K562 (cell line): ENCODE results near the gene FAM136A. TPM values are rescaled to one million over a fixed set of nuclear protein-coding genes. Genes with fewer than 3 reads are reported as not detected.

ENCODE experiments used
- GABPB2 ChIP-seq: fragments of 250-450 bp; sonication (Bioruptor Pico); conservative IDR thresholded peaks from 2 replicates; pipeline ENCODE4 v1.5.1; 2021; ENCODE audit warnings: mild to moderate bottlenecking
- HNRNPUL1 ChIP-seq: fragments of 200-400 bp; formaldehyde crosslinking; IDR thresholded peaks from 2 replicates; pipeline ENCODE4 v1.6.1; 2017; ENCODE audit warnings: low read length
- MTA1 ChIP-seq: fragments of 450-650 bp; IDR thresholded peaks from 2 replicates; pipeline ENCODE4 v1.6.1; 2017; ENCODE audit warnings: borderline replicate concordance
- MTF1 ChIP-seq: fragments of 250-450 bp; sonication (Bioruptor Pico); IDR thresholded peaks from 2 replicates; pipeline ENCODE4 v1.9.0; 2021; ENCODE audit warnings: moderate library complexity, mild to moderate bottlenecking, inconsistent platforms, borderline replicate concordance
- MYBL2 ChIP-seq, 2 experiments: fragments of 450-650 bp in 1 of 2; sonication (generic) in 1 of 2; formaldehyde crosslinking in 1 of 2; IDR thresholded peaks; 2 replicates each; pipeline versions ENCODE4 v1.6.1 to v1.8.1; 2017 to 2022; ENCODE audit warnings: borderline replicate concordance in 1 of 2, inconsistent platforms in 1 of 2, low read depth in 1 of 2, mild to moderate bottlenecking in 1 of 2, missing genetic modification reagents in 1 of 2, moderate library complexity in 1 of 2
- NCOA4 ChIP-seq: fragments of 450-650 bp; IDR thresholded peaks from 2 replicates; pipeline ENCODE4 v1.6.1; 2018; ENCODE audit warnings: mild to moderate bottlenecking; ENCODE audit not compliant: partially characterized antibody
- PCBP1 ChIP-seq: fragments of 200-400 bp; formaldehyde crosslinking; IDR thresholded peaks from 2 replicates; pipeline ENCODE4 v1.6.1; 2018; ENCODE audit warnings: mild to moderate bottlenecking, low read depth, low read length; ENCODE audit not compliant: poor library complexity, severe bottlenecking
- PURB ChIP-seq: sonication (generic); formaldehyde crosslinking; IDR thresholded peaks from 2 replicates; pipeline ENCODE4 v1.9.0; 2021; ENCODE audit warnings: low read depth, mild to moderate bottlenecking, missing genetic modification reagents
- RFX7 ChIP-seq: fragments of 250-450 bp; sonication (Bioruptor Pico); IDR thresholded peaks from 2 replicates; pipeline ENCODE4 v1.5.1; 2021; ENCODE audit warnings: mild to moderate bottlenecking
- SIRT6 ChIP-seq: IDR thresholded peaks from one replicate; pipeline ENCODE4 v1.6.1; 2012; ENCODE audit warnings: low read depth, mild to moderate bottlenecking, control low read depth, inconsistent platforms, low read length, moderate library complexity
- SMARCA4 ChIP-seq: fragments of 450-650 bp; IDR thresholded peaks from 2 replicates; pipeline ENCODE4 v1.6.1; 2016
- ZNF165 ChIP-seq: fragments of 250-450 bp; sonication (Bioruptor Pico); IDR thresholded peaks from 2 replicates; pipeline ENCODE4 v1.4.0; 2020; ENCODE audit warnings: borderline replicate concordance
- ZNF436 ChIP-seq: fragments of 250-450, 450-650 bp; sonication (Bioruptor Pico); formaldehyde crosslinking; IDR thresholded peaks from 2 replicates; pipeline ENCODE4 v1.7.0; 2020; ENCODE audit warnings: mild to moderate bottlenecking
- ZNF668 ChIP-seq: fragments of 250-450 bp; sonication (Bioruptor Pico); IDR thresholded peaks from 2 replicates; pipeline ENCODE4 v1.8.0; 2022; ENCODE audit warnings: mild to moderate bottlenecking, inconsistent platforms
- polyA plus RNA-seq, 8 experiments: library from polyadenylated mRNA; depleted of rRNA in 4 of 8; stranded (reverse) in 5 of 8; unstranded in 3 of 8; fragments of >200 nt; fragmentation: Nextera tagmentation in 2 of 8; fragmentation: Illumina TruSeq in 1 of 8; extraction: Ambion mirVana in 2 of 8; extraction: Trizol in 1 of 8; gene quantifications; 2 replicates each; pipeline versions ENCODE4 v1.2.1 to v1.2.3, GENCODE V29; 2011 to 2014; ENCODE audit warnings: inconsistent platforms in 1 of 8, missing spikeins in 1 of 8
- total RNA-seq, 7 experiments: library from RNA; depleted of rRNA in 6 of 7; stranded (reverse); fragments of >200 nt in 6 of 7; fragmentation: Illumina TruSeq in 2 of 7; extraction: Trizol in 2 of 7; gene quantifications; 2 replicates each; pipeline versions ENCODE4 v1.2.1 to v1.2.3, GENCODE V29; 2011 to 2021; ENCODE audit warnings: low replicate concordance in 1 of 7
- TF ChIP-seq, protein P1 (sequence below): sonication (generic); formaldehyde crosslinking; IDR thresholded peaks from 2 replicates; pipeline ENCODE4 v1.8.0; 2023; ENCODE audit warnings: missing genetic modification reagents, mild to moderate bottlenecking, borderline replicate concordance
- TF ChIP-seq, protein P2 (sequence below): fragments of 450-650 bp; formaldehyde crosslinking; conservative IDR thresholded peaks from 2 replicates; pipeline ENCODE4 v1.4.0; 2022; ENCODE audit warnings: mild to moderate bottlenecking, missing genetic modification characterization
- TF ChIP-seq, protein P3 (sequence below): fragments of 250-450 bp; sonication (Bioruptor Pico); IDR thresholded peaks from 2 replicates; pipeline ENCODE4 v1.4.0; 2020; ENCODE audit warnings: mild to moderate bottlenecking, moderate library complexity, borderline replicate concordance
- TF ChIP-seq, protein P4 (sequence below): sonication (generic); formaldehyde crosslinking; IDR thresholded peaks from 2 replicates; pipeline ENCODE4 v1.8.0; 2022; ENCODE audit warnings: mild to moderate bottlenecking, missing genetic modification reagents

Gene FAM136A
- total and polyA plus RNA-seq, 9 of the 15 experiments (the other 6 are each of a cell fraction or from before 2014, with no cell fraction given): 89.0 to 151 (median 104) TPM

DNA sequence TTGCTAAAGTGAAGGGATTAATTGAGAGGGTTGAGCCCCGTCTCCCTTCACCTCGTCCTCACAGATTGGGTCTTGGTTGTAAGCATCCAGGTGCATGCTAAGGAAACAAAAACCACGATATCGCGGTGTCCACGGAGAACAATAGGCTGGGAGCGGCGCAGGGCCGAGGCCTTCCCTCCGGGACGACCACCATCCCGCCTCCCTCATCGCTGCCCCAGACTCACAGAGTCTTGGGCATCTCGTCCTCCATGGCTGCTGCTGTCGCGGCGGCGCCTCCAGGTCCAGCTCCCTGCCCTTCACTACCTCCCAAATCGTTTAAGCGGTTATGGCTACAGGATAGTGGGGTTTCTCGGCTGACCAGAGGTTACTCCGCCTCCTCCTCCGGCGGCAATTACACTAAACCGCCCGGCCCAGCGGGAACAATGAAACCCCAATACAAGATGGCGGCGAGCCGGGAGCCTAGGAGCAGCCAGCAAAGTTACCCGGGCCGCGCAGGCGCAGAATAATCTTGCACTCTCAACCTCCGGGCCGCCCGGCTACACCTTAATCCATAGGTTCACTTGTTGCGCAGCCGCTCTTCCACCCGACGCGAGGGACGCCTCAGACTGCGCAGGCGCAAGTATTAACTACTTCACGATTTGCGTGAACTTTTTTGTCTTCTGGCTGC, 53.6 kb downstream of the FAM136A start, which contains the start of gene TIA1 (continued):
- TF ChIP-seq, protein P1, sequence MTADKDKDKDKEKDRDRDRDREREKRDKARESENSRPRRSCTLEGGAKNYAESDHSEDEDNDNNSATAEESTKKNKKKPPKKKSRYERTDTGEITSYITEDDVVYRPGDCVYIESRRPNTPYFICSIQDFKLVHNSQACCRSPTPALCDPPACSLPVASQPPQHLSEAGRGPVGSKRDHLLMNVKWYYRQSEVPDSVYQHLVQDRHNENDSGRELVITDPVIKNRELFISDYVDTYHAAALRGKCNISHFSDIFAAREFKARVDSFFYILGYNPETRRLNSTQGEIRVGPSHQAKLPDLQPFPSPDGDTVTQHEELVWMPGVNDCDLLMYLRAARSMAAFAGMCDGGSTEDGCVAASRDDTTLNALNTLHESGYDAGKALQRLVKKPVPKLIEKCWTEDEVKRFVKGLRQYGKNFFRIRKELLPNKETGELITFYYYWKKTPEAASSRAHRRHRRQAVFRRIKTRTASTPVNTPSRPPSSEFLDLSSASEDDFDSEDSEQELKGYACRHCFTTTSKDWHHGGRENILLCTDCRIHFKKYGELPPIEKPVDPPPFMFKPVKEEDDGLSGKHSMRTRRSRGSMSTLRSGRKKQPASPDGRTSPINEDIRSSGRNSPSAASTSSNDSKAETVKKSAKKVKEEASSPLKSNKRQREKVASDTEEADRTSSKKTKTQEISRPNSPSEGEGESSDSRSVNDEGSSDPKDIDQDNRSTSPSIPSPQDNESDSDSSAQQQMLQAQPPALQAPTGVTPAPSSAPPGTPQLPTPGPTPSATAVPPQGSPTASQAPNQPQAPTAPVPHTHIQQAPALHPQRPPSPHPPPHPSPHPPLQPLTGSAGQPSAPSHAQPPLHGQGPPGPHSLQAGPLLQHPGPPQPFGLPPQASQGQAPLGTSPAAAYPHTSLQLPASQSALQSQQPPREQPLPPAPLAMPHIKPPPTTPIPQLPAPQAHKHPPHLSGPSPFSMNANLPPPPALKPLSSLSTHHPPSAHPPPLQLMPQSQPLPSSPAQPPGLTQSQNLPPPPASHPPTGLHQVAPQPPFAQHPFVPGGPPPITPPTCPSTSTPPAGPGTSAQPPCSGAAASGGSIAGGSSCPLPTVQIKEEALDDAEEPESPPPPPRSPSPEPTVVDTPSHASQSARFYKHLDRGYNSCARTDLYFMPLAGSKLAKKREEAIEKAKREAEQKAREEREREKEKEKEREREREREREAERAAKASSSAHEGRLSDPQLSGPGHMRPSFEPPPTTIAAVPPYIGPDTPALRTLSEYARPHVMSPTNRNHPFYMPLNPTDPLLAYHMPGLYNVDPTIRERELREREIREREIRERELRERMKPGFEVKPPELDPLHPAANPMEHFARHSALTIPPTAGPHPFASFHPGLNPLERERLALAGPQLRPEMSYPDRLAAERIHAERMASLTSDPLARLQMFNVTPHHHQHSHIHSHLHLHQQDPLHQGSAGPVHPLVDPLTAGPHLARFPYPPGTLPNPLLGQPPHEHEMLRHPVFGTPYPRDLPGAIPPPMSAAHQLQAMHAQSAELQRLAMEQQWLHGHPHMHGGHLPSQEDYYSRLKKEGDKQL (CRISPR knock-in tag): no peak
- no peak for TF ChIP-seq ZNF165 (CRISPR knock-in tag)
- no peak for TF ChIP-seq RFX7 (CRISPR knock-in tag)
- TF ChIP-seq MTA1: no peak
- TF ChIP-seq ZNF436 (CRISPR knock-in tag): no peak
- no peak for TF ChIP-seq SIRT6
- no peak for TF ChIP-seq PURB
- no peak for TF ChIP-seq GABPB2 (CRISPR knock-in tag)
- no peak for TF ChIP-seq ZNF668 (CRISPR knock-in tag)
- no peak for TF ChIP-seq MYBL2 (IDR thresholded peaks at IDR 0.05; ENCODE audit: low read depth)
- TF ChIP-seq MYBL2 (CRISPR knock-in tag; IDR thresholded peaks at IDR 0.05; ENCODE audit: borderline replicate concordance): no peak
- TF ChIP-seq HNRNPUL1: no peak
- no peak for TF ChIP-seq SMARCA4
- no peak for TF ChIP-seq MTF1 (CRISPR knock-in tag)
- TF ChIP-seq NCOA4: no peak
- TF ChIP-seq, protein P2, sequence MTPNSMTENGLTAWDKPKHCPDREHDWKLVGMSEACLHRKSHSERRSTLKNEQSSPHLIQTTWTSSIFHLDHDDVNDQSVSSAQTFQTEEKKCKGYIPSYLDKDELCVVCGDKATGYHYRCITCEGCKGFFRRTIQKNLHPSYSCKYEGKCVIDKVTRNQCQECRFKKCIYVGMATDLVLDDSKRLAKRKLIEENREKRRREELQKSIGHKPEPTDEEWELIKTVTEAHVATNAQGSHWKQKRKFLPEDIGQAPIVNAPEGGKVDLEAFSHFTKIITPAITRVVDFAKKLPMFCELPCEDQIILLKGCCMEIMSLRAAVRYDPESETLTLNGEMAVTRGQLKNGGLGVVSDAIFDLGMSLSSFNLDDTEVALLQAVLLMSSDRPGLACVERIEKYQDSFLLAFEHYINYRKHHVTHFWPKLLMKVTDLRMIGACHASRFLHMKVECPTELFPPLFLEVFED: no peak
- TF ChIP-seq PCBP1: no peak
- TF ChIP-seq, protein P3, sequence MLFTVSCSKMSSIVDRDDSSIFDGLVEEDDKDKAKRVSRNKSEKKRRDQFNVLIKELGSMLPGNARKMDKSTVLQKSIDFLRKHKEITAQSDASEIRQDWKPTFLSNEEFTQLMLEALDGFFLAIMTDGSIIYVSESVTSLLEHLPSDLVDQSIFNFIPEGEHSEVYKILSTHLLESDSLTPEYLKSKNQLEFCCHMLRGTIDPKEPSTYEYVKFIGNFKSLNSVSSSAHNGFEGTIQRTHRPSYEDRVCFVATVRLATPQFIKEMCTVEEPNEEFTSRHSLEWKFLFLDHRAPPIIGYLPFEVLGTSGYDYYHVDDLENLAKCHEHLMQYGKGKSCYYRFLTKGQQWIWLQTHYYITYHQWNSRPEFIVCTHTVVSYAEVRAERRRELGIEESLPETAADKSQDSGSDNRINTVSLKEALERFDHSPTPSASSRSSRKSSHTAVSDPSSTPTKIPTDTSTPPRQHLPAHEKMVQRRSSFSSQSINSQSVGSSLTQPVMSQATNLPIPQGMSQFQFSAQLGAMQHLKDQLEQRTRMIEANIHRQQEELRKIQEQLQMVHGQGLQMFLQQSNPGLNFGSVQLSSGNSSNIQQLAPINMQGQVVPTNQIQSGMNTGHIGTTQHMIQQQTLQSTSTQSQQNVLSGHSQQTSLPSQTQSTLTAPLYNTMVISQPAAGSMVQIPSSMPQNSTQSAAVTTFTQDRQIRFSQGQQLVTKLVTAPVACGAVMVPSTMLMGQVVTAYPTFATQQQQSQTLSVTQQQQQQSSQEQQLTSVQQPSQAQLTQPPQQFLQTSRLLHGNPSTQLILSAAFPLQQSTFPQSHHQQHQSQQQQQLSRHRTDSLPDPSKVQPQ: no peak
- TF ChIP-seq, protein P4, sequence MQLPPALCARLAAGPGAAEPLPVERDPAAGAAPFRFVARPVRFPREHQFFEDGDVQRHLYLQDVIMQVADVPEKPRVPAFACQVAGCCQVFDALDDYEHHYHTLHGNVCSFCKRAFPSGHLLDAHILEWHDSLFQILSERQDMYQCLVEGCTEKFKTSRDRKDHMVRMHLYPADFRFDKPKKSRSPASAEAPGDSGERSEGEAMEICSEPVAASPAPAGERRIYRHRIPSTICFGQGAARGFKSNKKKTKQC: peak; percentile 58
